GM15510 (cell line): ENCODE results near the gene TDRD5.

Experiments used
- POLR2A ChIP-seq: IDR thresholded peaks from 3 replicates; pipeline ENCODE4 v1.6.1; 2011; ENCODE audit warnings: borderline replicate concordance; ENCODE audit not compliant: insufficient read length; ENCODE audit errors: extremely low read depth

TDRD5 gene

DNA sequence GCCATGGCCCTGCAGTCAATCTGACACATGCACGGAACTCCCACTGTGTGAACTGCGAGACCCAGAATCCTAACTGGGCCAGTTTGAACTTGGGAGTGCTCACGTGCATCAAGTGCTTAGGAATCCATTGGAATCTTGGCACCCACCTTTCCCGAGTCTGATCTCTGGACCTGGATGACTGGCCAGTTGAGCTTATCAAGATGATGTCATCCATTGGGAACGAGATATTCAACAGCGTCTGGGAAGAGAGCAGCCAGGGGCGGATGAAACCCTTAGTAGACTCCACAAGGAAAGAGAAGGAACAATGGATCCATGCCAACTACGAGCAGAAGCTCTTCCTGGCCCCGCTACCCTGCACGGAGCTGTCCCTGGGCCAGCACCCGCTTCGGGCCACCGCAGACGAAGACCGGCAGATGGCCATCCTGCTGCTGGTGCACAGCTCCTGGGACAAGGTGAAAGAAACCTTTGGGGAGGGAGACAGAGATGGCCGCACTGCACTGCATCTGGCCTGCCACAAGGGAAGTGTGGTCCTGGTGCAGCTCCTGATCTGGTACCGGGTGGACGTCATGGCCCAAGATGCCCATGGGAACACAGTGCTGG lies 3.1 kb upstream of the TDRD5 start:
- no peak for TF ChIP-seq POLR2A

DNA sequence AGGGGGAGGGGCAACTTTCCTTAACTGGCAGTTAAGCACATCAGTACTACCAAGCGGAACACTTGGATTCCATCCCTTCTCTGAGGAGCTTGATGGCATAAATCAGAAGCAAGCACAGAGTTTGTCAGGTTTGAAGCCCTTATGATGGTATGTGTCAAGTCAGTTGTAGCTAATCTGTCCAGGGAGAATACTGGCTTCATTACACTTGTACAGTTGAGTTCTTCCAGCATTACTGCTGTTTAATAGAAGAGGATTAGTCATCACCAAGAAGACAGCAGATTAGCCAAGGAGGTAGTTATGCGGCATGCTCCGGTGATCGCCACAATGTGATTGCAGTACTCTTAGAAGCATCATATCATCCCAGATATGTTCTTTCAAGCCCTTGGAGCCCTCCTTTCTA lies 2.1 kb upstream of the TDRD5 start:
- no peak for TF ChIP-seq POLR2A

DNA sequence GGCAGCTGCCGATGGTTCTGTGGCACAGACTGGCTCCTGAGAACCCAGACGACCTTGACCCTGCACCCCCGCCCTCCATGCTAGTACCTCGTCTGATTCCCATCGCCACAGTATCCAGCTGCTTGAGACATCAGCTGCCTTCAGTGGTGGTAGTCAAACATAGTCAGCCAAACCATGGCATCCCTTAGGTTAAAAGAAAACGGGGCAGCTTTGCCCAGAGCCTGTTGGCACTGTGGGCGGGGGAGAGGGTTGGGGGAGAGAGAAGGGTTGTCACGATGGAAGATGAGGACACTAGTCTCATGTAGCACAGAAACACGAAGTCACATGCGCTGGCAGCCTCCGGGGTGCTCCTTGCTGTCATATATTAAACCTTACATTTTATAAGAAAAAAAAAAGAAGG lies 961 bp upstream of the TDRD5 start:
- TF ChIP-seq POLR2A = no peak

DNA sequence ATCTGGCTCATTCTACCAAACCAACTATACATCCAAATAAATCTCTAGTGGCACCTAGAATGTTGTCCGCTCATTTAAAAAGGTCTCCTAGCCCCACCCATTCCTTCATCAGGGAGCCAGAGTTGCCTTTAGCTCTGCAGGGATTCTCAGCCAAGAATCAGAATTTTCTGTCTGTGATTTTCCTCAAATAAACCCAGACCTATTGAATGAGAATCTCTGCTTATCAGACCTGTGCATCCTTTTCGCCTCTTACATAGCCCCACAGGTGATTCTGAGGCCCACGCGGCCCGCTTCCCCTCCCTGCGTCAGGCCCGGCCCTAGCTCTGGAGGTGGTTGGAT lies 410 bp upstream of the TDRD5 start:
- TF ChIP-seq POLR2A = no peak

DNA sequence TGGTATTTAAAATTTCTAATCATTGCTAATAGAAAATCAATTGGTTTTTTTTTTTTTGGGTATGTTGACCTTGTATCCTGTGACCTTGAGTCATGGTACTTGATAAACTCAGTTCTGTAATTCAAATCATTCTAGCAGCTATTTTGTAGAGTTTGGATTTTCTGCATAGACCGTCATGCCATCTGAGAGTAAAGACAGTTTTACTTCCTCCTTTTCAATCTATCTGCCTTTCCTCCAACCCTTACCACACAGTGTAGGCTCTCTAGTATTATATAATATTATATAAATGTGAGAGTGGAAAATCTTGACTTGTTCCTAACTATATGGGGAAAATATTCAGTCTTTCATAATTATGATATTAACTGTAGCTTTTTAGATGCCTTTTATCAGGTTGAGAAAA lies 7.0 kb downstream of the TDRD5 start:
- TF ChIP-seq POLR2A = no peak

DNA sequence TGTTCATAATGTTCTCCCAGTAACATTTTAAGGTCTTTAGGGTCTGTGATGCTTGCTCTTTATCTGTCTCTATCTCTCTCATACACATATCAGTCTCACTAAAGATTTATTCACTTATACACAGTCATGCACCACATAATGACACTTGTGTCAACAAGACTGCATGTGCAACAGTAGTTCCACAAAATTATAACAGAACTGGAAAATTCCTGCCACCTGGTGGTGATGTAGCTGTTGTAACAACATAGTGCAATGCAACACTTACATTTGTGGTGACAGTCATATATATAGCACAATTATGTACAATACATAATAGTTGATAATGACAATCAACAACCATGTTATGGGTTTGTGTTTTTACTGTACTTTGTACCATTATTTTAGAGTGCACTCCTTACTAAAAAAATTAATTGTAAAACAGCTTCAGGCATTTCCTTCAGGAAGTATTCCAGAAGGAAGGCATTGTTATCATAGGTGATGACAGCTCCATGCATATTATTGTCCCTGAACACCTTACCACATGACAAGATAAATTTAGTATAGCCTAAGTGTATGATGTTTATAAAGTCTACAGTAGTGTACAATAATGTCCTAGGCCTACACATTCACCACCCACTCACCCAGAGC lies 8.1 kb downstream of the TDRD5 start:
- TF ChIP-seq POLR2A = no peak

DNA sequence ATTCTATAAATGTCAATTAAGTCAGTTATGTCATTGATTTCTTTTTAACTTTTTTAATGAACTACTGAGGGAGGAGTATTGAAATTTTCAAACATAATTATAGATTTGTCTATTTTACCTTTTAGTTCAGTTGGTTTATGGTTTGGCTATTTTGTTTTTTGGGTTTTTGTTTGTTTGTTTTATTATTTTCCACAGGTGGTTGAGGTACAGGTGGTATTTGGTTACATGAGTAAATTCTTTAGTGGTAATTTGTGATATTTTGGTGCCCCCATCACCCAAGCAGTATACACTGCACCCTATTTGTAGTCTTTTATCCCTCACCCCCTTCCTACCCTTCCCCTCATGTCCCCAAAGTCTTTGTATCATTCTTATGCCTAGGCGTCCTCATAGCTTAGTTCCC lies 9.5 kb downstream of the TDRD5 start:
- TF ChIP-seq POLR2A = no peak

DNA sequence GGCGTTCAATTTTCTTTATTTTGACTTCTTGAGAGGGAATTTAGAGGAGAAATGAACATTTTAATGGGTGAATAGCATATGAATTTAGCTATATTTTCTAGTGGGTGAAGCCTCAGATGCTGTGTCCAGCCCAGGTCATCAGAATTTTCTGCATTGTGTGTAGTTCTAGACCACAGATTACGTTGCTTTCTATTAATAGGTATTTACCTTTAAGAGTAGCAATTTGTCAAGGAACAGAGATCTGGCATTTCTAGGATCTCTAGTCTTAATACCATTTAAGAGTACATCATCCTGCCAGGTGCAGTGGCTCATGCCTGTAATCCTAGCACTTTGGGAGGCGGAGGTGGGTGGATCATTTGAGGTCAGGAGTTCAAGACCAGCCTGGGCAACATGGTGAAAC lies 20.7 kb downstream of the TDRD5 start:
- no peak for TF ChIP-seq POLR2A

DNA sequence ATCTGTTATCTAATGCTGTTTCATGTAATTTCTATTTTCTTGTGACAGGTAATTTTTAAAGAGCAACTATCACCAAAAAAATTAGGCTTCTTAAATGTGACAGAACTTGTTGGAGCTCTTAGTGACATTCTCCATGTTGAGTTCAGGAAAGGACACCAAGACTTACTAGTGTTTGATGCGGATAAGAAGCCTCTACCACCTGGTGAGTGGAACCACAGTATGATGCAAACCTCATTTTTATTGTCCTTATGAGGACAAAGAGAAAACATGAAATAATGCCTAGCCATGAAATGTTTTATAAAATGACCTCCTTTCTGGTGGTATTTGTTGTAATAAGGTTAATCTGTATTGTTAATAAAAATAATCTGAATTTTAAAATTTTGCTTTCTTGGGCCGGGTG lies 39.1 kb downstream of the TDRD5 start:
- TF ChIP-seq POLR2A = no peak

DNA sequence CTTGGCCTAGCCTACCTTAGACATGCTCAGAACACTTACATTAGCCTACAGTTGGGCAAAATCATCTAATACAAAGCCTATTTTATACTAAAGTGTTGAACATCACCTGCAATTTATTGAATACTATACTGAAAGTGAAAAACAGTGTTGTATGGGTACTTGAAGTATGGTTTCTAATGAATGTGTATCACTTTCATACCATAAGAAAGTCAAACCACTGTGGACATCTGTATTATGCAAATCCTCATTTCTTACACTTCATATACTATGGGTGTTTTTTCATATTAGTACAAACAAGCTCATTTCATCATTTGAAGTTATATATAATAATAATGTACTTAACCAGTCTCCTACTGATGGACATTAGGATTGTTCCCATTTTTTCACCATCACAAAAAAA lies 41.2 kb downstream of the TDRD5 start:
- no peak for TF ChIP-seq POLR2A

DNA sequence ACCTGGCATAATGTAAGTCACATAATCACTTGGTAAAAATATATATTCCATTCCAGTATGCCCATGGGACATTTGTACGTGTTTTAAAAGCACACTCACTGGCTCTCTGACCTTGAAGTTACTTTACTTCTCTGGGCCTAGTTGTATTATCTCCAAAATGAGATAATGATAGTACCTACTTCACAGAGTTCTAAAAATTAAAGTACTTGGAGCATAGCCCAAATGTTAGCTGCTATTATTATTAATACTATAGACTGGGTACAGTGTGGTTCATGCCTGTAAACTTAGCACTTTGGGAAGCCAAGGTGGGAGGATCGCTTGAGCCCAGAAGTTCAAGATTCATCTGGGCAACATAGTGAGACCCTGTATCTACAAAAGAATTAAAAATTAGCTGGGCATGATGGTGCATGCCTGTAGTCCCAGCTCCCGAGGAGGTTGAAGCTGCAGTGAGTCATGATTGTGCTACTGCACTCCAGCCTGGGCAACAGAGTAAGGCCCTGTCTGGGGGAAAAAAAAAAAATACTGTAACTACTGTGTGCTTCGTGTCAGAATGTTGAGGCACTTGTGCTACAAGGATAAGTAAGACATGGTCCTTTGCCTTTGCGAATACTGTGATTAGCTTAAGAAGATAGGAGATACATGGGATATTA lies 45.7 kb downstream of the TDRD5 start:
- no peak for TF ChIP-seq POLR2A

DNA sequence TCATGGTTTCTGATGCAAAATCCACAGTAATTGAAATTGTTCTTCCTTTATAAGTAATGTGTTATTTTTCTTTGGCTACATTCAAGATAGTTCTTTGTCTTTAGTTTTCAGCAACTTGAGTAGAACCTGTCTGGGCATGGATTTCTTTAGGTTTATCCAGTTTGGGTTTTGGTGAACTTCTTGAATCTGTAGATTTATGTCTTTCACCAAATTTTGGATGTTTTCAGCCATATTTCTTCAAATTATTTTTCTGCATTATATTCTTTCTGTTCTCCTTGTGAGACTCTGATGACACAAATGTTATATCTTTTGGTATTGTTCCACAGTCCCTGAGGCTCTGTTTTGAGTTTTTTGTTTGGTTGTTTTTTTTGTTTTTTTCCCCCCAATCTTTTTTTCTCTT lies 69.4 kb downstream of the TDRD5 start:
- TF ChIP-seq POLR2A = no peak

DNA sequence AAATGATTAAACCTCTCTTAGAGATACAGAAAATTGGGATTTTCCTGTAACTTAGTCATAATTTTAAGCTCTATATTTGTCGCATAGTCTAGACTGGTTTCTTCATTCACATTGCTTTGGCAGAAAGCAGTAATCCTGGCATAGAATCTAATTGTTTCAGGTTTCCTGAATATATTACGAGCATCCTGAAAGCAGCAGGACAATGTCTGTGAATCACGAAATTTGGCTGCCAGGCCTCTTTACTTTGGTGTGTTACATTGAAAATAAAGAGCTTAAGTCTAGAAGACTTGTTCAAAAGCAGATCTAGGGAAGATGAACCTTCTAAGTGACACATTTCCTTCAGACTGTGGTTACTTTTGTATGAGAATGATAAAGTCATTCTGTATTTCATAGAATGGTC lies 72.2 kb downstream of the TDRD5 start:
- no peak for TF ChIP-seq POLR2A

DNA sequence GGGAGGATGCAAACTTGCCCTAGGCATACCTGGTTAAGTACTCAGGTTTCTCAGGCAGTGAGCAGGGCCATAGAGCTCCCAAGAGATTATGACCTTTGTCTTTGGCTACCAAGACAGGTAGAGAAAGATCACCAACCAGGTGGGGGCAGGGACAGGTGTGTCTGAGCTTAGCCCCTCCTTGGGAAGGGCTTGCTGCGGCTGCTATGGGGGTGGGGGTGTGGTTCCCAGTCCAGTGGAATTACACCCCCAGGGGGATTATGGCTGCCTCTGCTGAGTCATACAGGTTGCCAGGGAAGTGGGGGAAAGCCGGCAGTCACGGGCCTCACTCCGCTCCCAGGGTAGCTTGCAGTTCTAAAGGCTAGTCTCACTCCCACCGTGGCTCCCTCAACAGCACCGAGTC lies 86.2 kb downstream of the TDRD5 start:
- TF ChIP-seq POLR2A = no peak

DNA sequence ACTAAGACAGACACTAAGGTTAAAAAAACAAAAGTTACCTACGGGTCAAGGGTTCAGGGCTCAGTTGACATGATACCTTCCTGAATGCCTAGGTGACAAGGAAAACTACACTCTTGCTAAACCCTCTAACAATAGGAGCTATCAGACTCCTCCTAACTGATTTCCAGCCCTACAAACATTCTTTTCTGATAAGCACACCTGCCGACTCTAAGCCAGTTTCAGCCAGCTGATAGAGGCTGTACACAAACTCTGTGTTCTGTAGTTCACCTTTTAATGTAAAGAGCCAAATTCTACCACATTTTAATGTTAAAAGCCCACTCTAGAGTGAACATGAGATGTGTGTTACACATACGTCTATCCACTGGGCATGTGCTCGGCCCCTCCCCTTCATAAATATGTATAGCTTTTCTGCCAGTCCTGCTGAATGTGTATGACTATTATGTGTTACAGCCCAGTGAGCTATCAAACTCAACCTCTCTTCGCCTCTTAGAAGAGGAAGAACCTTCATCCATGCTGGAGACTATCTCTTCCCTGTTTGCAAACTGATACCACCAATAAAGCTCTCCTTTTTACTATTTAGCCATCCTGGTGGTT lies 111.4 kb downstream of the TDRD5 start:
- no peak for TF ChIP-seq POLR2A
